HepG2 (cell line): ENCODE results near the gene MRPL14. TPM values are rescaled to one million over a fixed set of nuclear protein-coding genes. Genes with fewer than 3 reads are reported as not detected.

Experiments used
- ESRRA ChIP-seq: sonication (generic); formaldehyde crosslinking; IDR thresholded peaks from 2 replicates; pipeline ENCODE4 v1.5.1; 2020; ENCODE audit warnings: mild to moderate bottlenecking, low read depth, missing genetic modification reagents
- GFI1 ChIP-seq: sonication (generic); formaldehyde crosslinking; IDR thresholded peaks from 2 replicates; pipeline ENCODE4 v1.5.0; 2020; ENCODE audit warnings: missing genetic modification reagents, mild to moderate bottlenecking, borderline replicate concordance
- HCFC1 ChIP-seq: fragments of 150-350 bp; IDR thresholded peaks from 2 replicates; pipeline ENCODE4 v1.6.1; 2014; ENCODE audit warnings: low read depth, low read length
- HNRNPH1 ChIP-seq: fragments of 200-400 bp; formaldehyde crosslinking; optimal IDR thresholded peaks from 2 replicates; pipeline ENCODE3; 2017; ENCODE audit warnings: mild to moderate bottlenecking, low read depth, low read length
- HNRNPL ChIP-seq: fragments of 200-400 bp; formaldehyde crosslinking; IDR thresholded peaks from 2 replicates; pipeline ENCODE4 v1.6.1; 2017; ENCODE audit warnings: mild to moderate bottlenecking, low read depth, low read length
- MYNN ChIP-seq: sonication (generic); formaldehyde crosslinking; IDR thresholded peaks from 2 replicates; pipeline ENCODE4 v1.4.0; 2020; ENCODE audit warnings: mild to moderate bottlenecking, low read depth, missing genetic modification reagents
- NR1H2 ChIP-seq: sonication (generic); formaldehyde crosslinking; IDR thresholded peaks from 2 replicates; pipeline ENCODE4 v1.8.1; 2022; ENCODE audit warnings: low read depth, missing genetic modification reagents, borderline replicate concordance
- NR3C1 ChIP-seq: sonication (generic); formaldehyde crosslinking; IDR thresholded peaks from 2 replicates; pipeline ENCODE4 v1.4.0; 2020; ENCODE audit warnings: missing genetic modification reagents
- RAD21 ChIP-seq: fragments of 450-650 bp; formaldehyde crosslinking; IDR thresholded peaks from 2 replicates; pipeline ENCODE4 v1.5.0; 2020; ENCODE audit warnings: mild to moderate bottlenecking
- STAT5B ChIP-seq: sonication (generic); formaldehyde crosslinking; IDR thresholded peaks from 2 replicates; pipeline ENCODE4 v1.4.0; 2020; ENCODE audit warnings: missing genetic modification reagents
- ZBTB21 ChIP-seq: sonication (generic); formaldehyde crosslinking; IDR thresholded peaks from 2 replicates; pipeline ENCODE4 v1.4.0; 2020; ENCODE audit warnings: missing genetic modification reagents
- ZNF10 ChIP-seq: sonication (generic); formaldehyde crosslinking; IDR thresholded peaks from 2 replicates; pipeline ENCODE4 v1.4.0; 2020; ENCODE audit warnings: mild to moderate bottlenecking, low read depth, missing genetic modification reagents, borderline replicate concordance
- ZNF121 ChIP-seq: sonication (generic); formaldehyde crosslinking; IDR thresholded peaks from 2 replicates; pipeline ENCODE4 v1.5.0; 2020; ENCODE audit warnings: mild to moderate bottlenecking, missing genetic modification reagents
- ZNF331 ChIP-seq: sonication (generic); formaldehyde crosslinking; IDR thresholded peaks from 2 replicates; pipeline ENCODE4 v1.4.0; 2020; ENCODE audit warnings: missing genetic modification reagents
- ZNF431 ChIP-seq: sonication (generic); formaldehyde crosslinking; IDR thresholded peaks from 2 replicates; pipeline ENCODE4 v1.9.0; 2022; ENCODE audit warnings: missing genetic modification reagents, low read depth, mild to moderate bottlenecking, borderline replicate concordance
- polyA plus RNA-seq, 8 experiments: library from polyadenylated mRNA; depleted of rRNA in 3 of 8; stranded (reverse) in 7 of 8; unstranded in 1 of 8; fragments of >200 nt; fragmentation: Illumina TruSeq in 4 of 8; extraction: Trizol in 4 of 8; gene quantifications; 2 replicates each; pipeline versions ENCODE4 v1.2.1 to v1.2.3, GENCODE V29; 2011 to 2016; ENCODE audit warnings: low read depth in 4 of 8, missing spikeins in 1 of 8, mixed read lengths in 1 of 8; ENCODE audit not compliant: insufficient read depth in 1 of 8
- total RNA-seq, 5 experiments: library from RNA; depleted of rRNA; stranded (reverse); fragments of >200 nt; fragmentation: Illumina TruSeq; extraction: Trizol; gene quantifications; 2 replicates each; pipeline ENCODE4 v1.2.3, GENCODE V29; 2016; ENCODE audit warnings: low read depth in 1 of 5
- TF ChIP-seq, protein P1 (sequence below): sonication (generic); formaldehyde crosslinking; IDR thresholded peaks from 2 replicates; pipeline ENCODE4 v1.4.0; 2020; ENCODE audit warnings: missing genetic modification reagents, borderline replicate concordance
- TF ChIP-seq, protein P2 (sequence below): sonication (generic); formaldehyde crosslinking; IDR thresholded peaks from 2 replicates; pipeline ENCODE4; 2020; ENCODE audit warnings: missing genetic modification reagents, mild to moderate bottlenecking, borderline replicate concordance
- TF ChIP-seq, protein P3 (sequence below): IDR thresholded peaks from 2 replicates; pipeline ENCODE4 v1.6.1; 2012; ENCODE audit warnings: inconsistent platforms
- TF ChIP-seq, protein P4 (sequence below): sonication (generic); formaldehyde crosslinking; IDR thresholded peaks from 2 replicates; pipeline ENCODE4 v1.5.1; 2020; ENCODE audit warnings: missing genetic modification reagents, mild to moderate bottlenecking, borderline replicate concordance
- TF ChIP-seq, protein P5 (sequence below): sonication (generic); formaldehyde crosslinking; IDR thresholded peaks from 2 replicates; pipeline ENCODE4 v1.8.1; 2023; ENCODE audit warnings: mild to moderate bottlenecking, moderate library complexity, missing genetic modification reagents

Gene MRPL14
- total and polyA plus RNA-seq, 2 of the 13 experiments (the other 11 are each of a cell fraction or from before 2014, with no cell fraction given) = 157 to 178 TPM

DNA sequence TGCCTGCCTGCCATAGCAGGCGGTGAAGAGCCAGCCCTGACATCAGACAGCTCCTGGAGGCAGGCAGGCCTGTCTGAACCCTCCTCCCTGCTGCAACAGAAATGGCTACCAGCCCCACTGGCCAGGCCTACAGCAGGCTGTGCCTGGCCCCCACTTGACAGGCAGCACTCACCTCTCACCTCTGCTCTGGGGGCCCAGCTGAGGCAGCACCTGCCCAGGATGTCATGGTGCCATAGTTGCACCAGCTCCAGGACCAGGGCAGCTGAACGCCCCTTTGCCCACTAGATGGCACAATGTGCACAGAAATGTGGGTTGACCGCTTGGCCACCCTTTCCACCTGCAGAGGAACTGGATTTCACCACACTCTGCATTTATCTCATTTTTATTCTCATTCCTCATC is 30.6 kb downstream of the MRPL14 start (continued):
- TF ChIP-seq, protein P1, sequence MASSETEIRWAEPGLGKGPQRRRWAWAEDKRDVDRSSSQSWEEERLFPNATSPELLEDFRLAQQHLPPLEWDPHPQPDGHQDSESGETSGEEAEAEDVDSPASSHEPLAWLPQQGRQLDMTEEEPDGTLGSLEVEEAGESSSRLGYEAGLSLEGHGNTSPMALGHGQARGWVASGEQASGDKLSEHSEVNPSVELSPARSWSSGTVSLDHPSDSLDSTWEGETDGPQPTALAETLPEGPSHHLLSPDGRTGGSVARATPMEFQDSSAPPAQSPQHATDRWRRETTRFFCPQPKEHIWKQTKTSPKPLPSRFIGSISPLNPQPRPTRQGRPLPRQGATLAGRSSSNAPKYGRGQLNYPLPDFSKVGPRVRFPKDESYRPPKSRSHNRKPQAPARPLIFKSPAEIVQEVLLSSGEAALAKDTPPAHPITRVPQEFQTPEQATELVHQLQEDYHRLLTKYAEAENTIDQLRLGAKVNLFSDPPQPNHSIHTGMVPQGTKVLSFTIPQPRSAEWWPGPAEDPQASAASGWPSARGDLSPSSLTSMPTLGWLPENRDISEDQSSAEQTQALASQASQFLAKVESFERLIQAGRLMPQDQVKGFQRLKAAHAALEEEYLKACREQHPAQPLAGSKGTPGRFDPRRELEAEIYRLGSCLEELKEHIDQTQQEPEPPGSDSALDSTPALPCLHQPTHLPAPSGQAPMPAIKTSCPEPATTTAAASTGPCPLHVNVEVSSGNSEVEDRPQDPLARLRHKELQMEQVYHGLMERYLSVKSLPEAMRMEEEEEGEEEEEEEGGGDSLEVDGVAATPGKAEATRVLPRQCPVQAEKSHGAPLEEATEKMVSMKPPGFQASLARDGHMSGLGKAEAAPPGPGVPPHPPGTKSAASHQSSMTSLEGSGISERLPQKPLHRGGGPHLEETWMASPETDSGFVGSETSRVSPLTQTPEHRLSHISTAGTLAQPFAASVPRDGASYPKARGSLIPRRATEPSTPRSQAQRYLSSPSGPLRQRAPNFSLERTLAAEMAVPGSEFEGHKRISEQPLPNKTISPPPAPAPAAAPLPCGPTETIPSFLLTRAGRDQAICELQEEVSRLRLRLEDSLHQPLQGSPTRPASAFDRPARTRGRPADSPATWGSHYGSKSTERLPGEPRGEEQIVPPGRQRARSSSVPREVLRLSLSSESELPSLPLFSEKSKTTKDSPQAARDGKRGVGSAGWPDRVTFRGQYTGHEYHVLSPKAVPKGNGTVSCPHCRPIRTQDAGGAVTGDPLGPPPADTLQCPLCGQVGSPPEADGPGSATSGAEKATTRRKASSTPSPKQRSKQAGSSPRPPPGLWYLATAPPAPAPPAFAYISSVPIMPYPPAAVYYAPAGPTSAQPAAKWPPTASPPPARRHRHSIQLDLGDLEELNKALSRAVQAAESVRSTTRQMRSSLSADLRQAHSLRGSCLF = no peak
- TF ChIP-seq ZBTB21 (CRISPR knock-in tag) (no peak), NR1H2 (no peak), HCFC1 (no peak), HNRNPL (peak; percentile 59; the same call in 1 of the 2 replicates), ZNF10 (CRISPR knock-in tag) (no peak), RAD21 (CRISPR knock-in tag) (peak; percentile 97), HNRNPH1 (no peak), ZNF331 (CRISPR knock-in tag) (peak; percentile 73; the same call in 1 of the 2 replicates), ESRRA (CRISPR knock-in tag) (no peak), STAT5B (no peak), ZNF121 (CRISPR knock-in tag) (no peak), ZNF431 (CRISPR knock-in tag) (no peak), NR3C1 (CRISPR knock-in tag) (no peak), MYNN (no peak), GFI1 (CRISPR knock-in tag) (no peak)
- TF ChIP-seq, protein P2, sequence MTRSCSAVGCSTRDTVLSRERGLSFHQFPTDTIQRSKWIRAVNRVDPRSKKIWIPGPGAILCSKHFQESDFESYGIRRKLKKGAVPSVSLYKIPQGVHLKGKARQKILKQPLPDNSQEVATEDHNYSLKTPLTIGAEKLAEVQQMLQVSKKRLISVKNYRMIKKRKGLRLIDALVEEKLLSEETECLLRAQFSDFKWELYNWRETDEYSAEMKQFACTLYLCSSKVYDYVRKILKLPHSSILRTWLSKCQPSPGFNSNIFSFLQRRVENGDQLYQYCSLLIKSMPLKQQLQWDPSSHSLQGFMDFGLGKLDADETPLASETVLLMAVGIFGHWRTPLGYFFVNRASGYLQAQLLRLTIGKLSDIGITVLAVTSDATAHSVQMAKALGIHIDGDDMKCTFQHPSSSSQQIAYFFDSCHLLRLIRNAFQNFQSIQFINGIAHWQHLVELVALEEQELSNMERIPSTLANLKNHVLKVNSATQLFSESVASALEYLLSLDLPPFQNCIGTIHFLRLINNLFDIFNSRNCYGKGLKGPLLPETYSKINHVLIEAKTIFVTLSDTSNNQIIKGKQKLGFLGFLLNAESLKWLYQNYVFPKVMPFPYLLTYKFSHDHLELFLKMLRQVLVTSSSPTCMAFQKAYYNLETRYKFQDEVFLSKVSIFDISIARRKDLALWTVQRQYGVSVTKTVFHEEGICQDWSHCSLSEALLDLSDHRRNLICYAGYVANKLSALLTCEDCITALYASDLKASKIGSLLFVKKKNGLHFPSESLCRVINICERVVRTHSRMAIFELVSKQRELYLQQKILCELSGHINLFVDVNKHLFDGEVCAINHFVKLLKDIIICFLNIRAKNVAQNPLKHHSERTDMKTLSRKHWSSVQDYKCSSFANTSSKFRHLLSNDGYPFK = peak; percentile 76; the same call in 1 of the 2 replicates
- TF ChIP-seq, protein P3, sequence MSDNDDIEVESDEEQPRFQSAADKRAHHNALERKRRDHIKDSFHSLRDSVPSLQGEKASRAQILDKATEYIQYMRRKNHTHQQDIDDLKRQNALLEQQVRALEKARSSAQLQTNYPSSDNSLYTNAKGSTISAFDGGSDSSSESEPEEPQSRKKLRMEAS = no peak; the same call in 1 of the 2 replicates
- TF ChIP-seq, protein P4, sequence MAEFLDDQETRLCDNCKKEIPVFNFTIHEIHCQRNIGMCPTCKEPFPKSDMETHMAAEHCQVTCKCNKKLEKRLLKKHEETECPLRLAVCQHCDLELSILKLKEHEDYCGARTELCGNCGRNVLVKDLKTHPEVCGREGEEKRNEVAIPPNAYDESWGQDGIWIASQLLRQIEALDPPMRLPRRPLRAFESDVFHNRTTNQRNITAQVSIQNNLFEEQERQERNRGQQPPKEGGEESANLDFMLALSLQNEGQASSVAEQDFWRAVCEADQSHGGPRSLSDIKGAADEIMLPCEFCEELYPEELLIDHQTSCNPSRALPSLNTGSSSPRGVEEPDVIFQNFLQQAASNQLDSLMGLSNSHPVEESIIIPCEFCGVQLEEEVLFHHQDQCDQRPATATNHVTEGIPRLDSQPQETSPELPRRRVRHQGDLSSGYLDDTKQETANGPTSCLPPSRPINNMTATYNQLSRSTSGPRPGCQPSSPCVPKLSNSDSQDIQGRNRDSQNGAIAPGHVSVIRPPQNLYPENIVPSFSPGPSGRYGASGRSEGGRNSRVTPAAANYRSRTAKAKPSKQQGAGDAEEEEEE = no peak
- TF ChIP-seq, protein P5, sequence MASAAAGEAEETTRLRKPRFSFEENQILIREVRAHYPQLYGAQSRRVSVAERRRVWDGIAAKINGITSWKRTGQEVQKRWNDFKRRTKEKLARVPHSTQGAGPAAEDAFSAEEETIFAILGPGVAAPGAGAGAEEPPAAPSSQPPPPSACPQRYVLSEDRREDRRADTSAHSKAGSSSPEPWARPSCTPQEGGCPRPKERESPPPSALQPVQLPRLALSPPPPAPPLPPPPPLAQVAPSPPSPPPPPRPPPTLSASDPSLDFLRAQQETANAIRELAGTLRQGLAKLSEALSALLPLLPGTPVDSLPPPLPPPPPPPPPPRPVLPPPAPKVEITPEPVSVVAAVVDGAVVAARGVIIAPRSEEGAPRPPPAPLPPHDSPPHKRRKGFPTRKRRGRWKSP = no peak
